WTC11 (cell line): ENCODE data around the gene MAP3K3. TPM values are rescaled to one million over a fixed set of nuclear protein-coding genes. Genes with fewer than 3 reads are reported as not detected.

Experiments used
- ARID4B ChIP-seq: sonication (generic); formaldehyde crosslinking; IDR thresholded peaks from 2 replicates; pipeline ENCODE4 v1.8.0; 2023; ENCODE audit warnings: missing genetic modification reagents, mild to moderate bottlenecking, borderline replicate concordance
- ATF1 ChIP-seq: sonication (generic); formaldehyde crosslinking; IDR thresholded peaks from 2 replicates; pipeline ENCODE4 v1.8.1; 2023; ENCODE audit warnings: mild to moderate bottlenecking, moderate library complexity, missing genetic modification reagents
- CBFB ChIP-seq: sonication (generic); formaldehyde crosslinking; IDR thresholded peaks from 2 replicates; pipeline ENCODE4 v1.8.1; 2022; ENCODE audit warnings: mild to moderate bottlenecking, low read depth, missing genetic modification reagents
- ELF4 ChIP-seq: sonication (generic); formaldehyde crosslinking; IDR thresholded peaks from 2 replicates; pipeline ENCODE4 v1.8.1; 2022; ENCODE audit warnings: low read depth, mild to moderate bottlenecking, moderate library complexity, missing genetic modification reagents
- EMX1 ChIP-seq: fragments of 250-450 bp; sonication (Bioruptor Pico); IDR thresholded peaks from 2 replicates; pipeline ENCODE4 v1.8.0; 2021; ENCODE audit warnings: mild to moderate bottlenecking
- ERG ChIP-seq: fragments of 250-450 bp; sonication (Bioruptor Pico); IDR thresholded peaks from 2 replicates; pipeline ENCODE4 v1.8.0; 2021; ENCODE audit warnings: mild to moderate bottlenecking
- FOXK1 ChIP-seq: sonication (generic); formaldehyde crosslinking; IDR thresholded peaks from 2 replicates; pipeline ENCODE4 v1.8.0; 2022; ENCODE audit warnings: mild to moderate bottlenecking, moderate library complexity, missing genetic modification reagents
- GABPB1 ChIP-seq: sonication (generic); formaldehyde crosslinking; IDR thresholded peaks from 2 replicates; pipeline ENCODE4 v1.8.1; 2023; ENCODE audit warnings: mild to moderate bottlenecking, missing genetic modification reagents
- GRHL2 ChIP-seq: fragments of 250-450 bp; sonication (Bioruptor Pico); IDR thresholded peaks from 2 replicates; pipeline ENCODE4 v1.8.0; 2022; ENCODE audit warnings: mild to moderate bottlenecking, moderate library complexity; ENCODE audit not compliant: insufficient replicate concordance, severe bottlenecking
- HMGA2 ChIP-seq: fragments of 250-450 bp; sonication (Bioruptor Pico); IDR thresholded peaks from 2 replicates; pipeline ENCODE4 v1.4.0; 2021; ENCODE audit warnings: mild to moderate bottlenecking, moderate library complexity
- JUN ChIP-seq: sonication (generic); formaldehyde crosslinking; IDR thresholded peaks from 2 replicates; pipeline ENCODE4 v1.8.0; 2023; ENCODE audit warnings: mild to moderate bottlenecking, missing genetic modification reagents
- MXD4 ChIP-seq: fragments of 250-450 bp; sonication (Bioruptor Pico); IDR thresholded peaks from 2 replicates; pipeline ENCODE4 v1.8.0; 2021; ENCODE audit warnings: mild to moderate bottlenecking, moderate library complexity, borderline replicate concordance
- MYBL2 ChIP-seq: sonication (generic); formaldehyde crosslinking; IDR thresholded peaks from 2 replicates; pipeline ENCODE4 v1.8.1; 2023; ENCODE audit warnings: mild to moderate bottlenecking, moderate library complexity, missing genetic modification reagents
- NFE2L1 ChIP-seq: sonication (generic); formaldehyde crosslinking; IDR thresholded peaks from 2 replicates; pipeline ENCODE4 v1.8.1; 2023; ENCODE audit warnings: missing genetic modification reagents
- NR1H2 ChIP-seq: sonication (generic); formaldehyde crosslinking; IDR thresholded peaks from 2 replicates; pipeline ENCODE4 v1.9.0; 2021; ENCODE audit warnings: mild to moderate bottlenecking, moderate library complexity, missing genetic modification reagents
- PRDM15 ChIP-seq: sonication (generic); formaldehyde crosslinking; IDR thresholded peaks from 2 replicates; pipeline ENCODE4 v1.8.0; 2022; ENCODE audit warnings: missing genetic modification reagents
- TEAD4 ChIP-seq: sonication (generic); formaldehyde crosslinking; IDR thresholded peaks from 2 replicates; pipeline ENCODE4 v1.8.0; 2022; ENCODE audit warnings: mild to moderate bottlenecking, missing genetic modification reagents
- ZBTB43 ChIP-seq: sonication (generic); formaldehyde crosslinking; IDR thresholded peaks from 2 replicates; pipeline ENCODE4 v1.8.1; 2023; ENCODE audit warnings: mild to moderate bottlenecking, missing genetic modification reagents
- ZMAT4 ChIP-seq: fragments of 250-450 bp; sonication (Bioruptor Pico); IDR thresholded peaks from 2 replicates; pipeline ENCODE4 v1.9.0; 2021; ENCODE audit warnings: mild to moderate bottlenecking
- ZNF138 ChIP-seq: sonication (generic); formaldehyde crosslinking; conservative IDR thresholded peaks from 2 replicates; pipeline ENCODE4 v1.8.1; 2022; ENCODE audit warnings: mild to moderate bottlenecking, moderate library complexity, missing genetic modification reagents
- ZNF219 ChIP-seq: sonication (generic); formaldehyde crosslinking; IDR thresholded peaks from 2 replicates; pipeline ENCODE4 v1.8.0; 2023; ENCODE audit warnings: missing genetic modification reagents, mild to moderate bottlenecking, borderline replicate concordance
- ZNF281 ChIP-seq: sonication (generic); formaldehyde crosslinking; IDR thresholded peaks from 2 replicates; pipeline ENCODE4 v1.8.0; 2023; ENCODE audit warnings: mild to moderate bottlenecking, missing genetic modification reagents
- ZNF512 ChIP-seq: sonication (generic); formaldehyde crosslinking; IDR thresholded peaks from 2 replicates; pipeline ENCODE4 v1.8.1; 2022; ENCODE audit warnings: missing genetic modification reagents, borderline replicate concordance
- total RNA-seq: library from RNA; stranded (reverse); gene quantifications from 3 replicates; pipeline ENCODE4 v1.2.3, GENCODE V29; 2021

The MAP3K3 gene
- total RNA-seq, 1 experiment from 2014 or later, result 25.7 TPM

GRCh38 chr17:63700528-63701455, 78.6 kb downstream of the MAP3K3 start (continued):
- peak; percentile 55; the same call in 1 of the 2 replicates for TF ChIP-seq ZNF219
- no peak for TF ChIP-seq ARID4B (CRISPR knock-in tag)
- no peak for TF ChIP-seq GRHL2
- peak; percentile 70 for TF ChIP-seq FOXK1
- TF ChIP-seq ZNF512, result no peak
- no peak for TF ChIP-seq GABPB1 (CRISPR knock-in tag)
- TF ChIP-seq NFE2L1 (CRISPR knock-in tag), result no peak
- TF ChIP-seq PRDM15 (CRISPR knock-in tag), result peak; percentile 44; the same call in 1 of the 2 replicates
- TF ChIP-seq MXD4 (CRISPR knock-in tag), result no peak
- TF ChIP-seq ERG, result no peak
- no peak for TF ChIP-seq ZMAT4 (CRISPR knock-in tag)
- no peak for TF ChIP-seq ZNF138 (CRISPR knock-in tag)
- TF ChIP-seq TEAD4 (CRISPR knock-in tag), result no peak
- TF ChIP-seq MYBL2 (CRISPR knock-in tag), result no peak
- TF ChIP-seq ATF1 (CRISPR knock-in tag), result no peak
- TF ChIP-seq CBFB (CRISPR knock-in tag), result peak; percentile 77; the same call in 1 of the 2 replicates
- peak; percentile 37; the same call in 1 of the 2 replicates for TF ChIP-seq ZBTB43 (CRISPR knock-in tag)
- TF ChIP-seq NR1H2 (CRISPR knock-in tag), result no peak
- TF ChIP-seq ELF4, result peak; percentile 75
- no peak for TF ChIP-seq ZNF281 (CRISPR knock-in tag)
- no peak for TF ChIP-seq EMX1
- TF ChIP-seq JUN (CRISPR knock-in tag), result peak; percentile 69; the same call in 1 of the 2 replicates
- TF ChIP-seq HMGA2 (CRISPR knock-in tag), result no peak
